C4-2B (cell line): Measurements from ENCODE around the gene ZNF76.
A peak's percentile ranks its signal among the peaks of the same experiment; 100 is the strongest.

Experiments
- H3K27ac ChIP-seq: fragments of 450-650 bp; 2 replicates; pipeline ENCODE4 v1.5.1; 2017
- CTCF ChIP-seq: fragments of 450-650 bp; conservative IDR thresholded peaks from 2 replicates; pipeline ENCODE4 v1.5.1; 2017; ENCODE audit warnings: mild to moderate bottlenecking
- ZFX ChIP-seq: fragments of 450-650 bp; IDR thresholded peaks from 2 replicates; pipeline ENCODE4 v1.6.1; 2017

ZNF76 gene

GRCh38 chr6:35259948-35260590 is 534 bp downstream of the ZNF76 start:
- TF ChIP-seq ZFX (peak; percentile 6; the same call in 1 of the 2 replicates), CTCF (no peak)
- H3K27ac ChIP-seq = peak overlapping the region; percentile 81

GRCh38 chr6:35260591-35261570 is 1.3 kb downstream of the ZNF76 start:
- TF ChIP-seq ZFX (no peak), CTCF (no peak)

GRCh38 chr6:35262596-35262995 is 3.1 kb downstream of the ZNF76 start:
- H3K27ac ChIP-seq = no peak overlapping the region
- TF ChIP-seq CTCF = no peak
- TF ChIP-seq ZFX = no peak

More at GRCh38 chr6:35260591-35261570, 1.3 kb downstream of the ZNF76 start:
- H3K27ac ChIP-seq = peak overlapping the region; percentile 81

- TF ChIP-seq CTCF (no peak), ZFX (no peak)
Measured at GRCh38 chr6:35264550-35265274, 5.2 kb downstream of the ZNF76 start.

GRCh38 chr6:35265523-35265922 is 6.0 kb downstream of the ZNF76 start:
- TF ChIP-seq CTCF = no peak
- no peak for TF ChIP-seq ZFX
- H3K27ac ChIP-seq = no peak overlapping the region

More at GRCh38 chr6:35264550-35265274, 5.2 kb downstream of the ZNF76 start:
- no peak overlapping the region for H3K27ac ChIP-seq

GRCh38 chr6:35267446-35267845 is 7.9 kb downstream of the ZNF76 start:
- no peak overlapping the region for H3K27ac ChIP-seq
- TF ChIP-seq CTCF = no peak
- no peak for TF ChIP-seq ZFX

- no peak for TF ChIP-seq CTCF
- no peak for TF ChIP-seq ZFX
Measured at GRCh38 chr6:35267897-35268296, 8.4 kb downstream of the ZNF76 start.

More at GRCh38 chr6:35267897-35268296, 8.4 kb downstream of the ZNF76 start:
- H3K27ac ChIP-seq = no peak overlapping the region
